GM18505 (cell line): ENCODE results near the gene TGFBR2.
A peak's percentile ranks its signal among the peaks of the same experiment; 100 is the strongest.

Experiments used
- ATAC-seq: cut with Tn5 transposase; IDR thresholded peaks from one replicate; pipeline ENCODE4 v1.9.1; 2021; ENCODE audit not compliant: unreplicated experiment
- POLR2A ChIP-seq: IDR thresholded peaks from 4 replicates; pipeline ENCODE4 v1.6.1; 2011; ENCODE audit warnings: borderline replicate concordance; ENCODE audit not compliant: insufficient read depth, insufficient read length; ENCODE audit errors: extremely low read depth

Gene TGFBR2

GRCh38 chr3:30631243-30631904, 25.0 kb downstream of the TGFBR2 start:
- ATAC-seq, result no peak
- TF ChIP-seq POLR2A, result no peak

DNA sequence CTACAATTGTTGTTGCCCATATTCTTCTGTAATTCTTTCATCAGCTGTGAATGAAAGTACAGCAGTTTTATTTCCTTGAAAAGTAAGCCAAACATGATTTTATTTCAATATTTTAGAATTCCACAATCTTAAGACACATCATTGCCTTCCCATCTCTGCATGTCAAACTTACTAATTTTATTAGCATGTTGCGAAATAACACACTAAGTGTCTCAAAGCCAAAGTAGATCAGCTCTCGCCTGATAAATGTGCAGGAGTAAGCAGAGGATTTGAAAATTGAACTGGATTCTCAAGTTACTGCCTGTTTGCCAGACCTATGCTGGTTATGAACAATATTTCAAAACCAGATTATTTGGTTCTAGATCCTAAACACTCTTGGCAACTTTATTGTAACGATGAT, 25.7 kb downstream of the TGFBR2 start:
- no peak for ATAC-seq
- TF ChIP-seq POLR2A, result no peak

- no peak for TF ChIP-seq POLR2A
- ATAC-seq, result no peak
Measured at GRCh38 chr3:30632521-30632920, 26.1 kb downstream of the TGFBR2 start.

GRCh38 chr3:30633718-30634117, 27.3 kb downstream of the TGFBR2 start:
- TF ChIP-seq POLR2A, result no peak
- ATAC-seq, result no peak

- no peak for ATAC-seq
- no peak for TF ChIP-seq POLR2A
Measured at GRCh38 chr3:30634761-30635735, 28.6 kb downstream of the TGFBR2 start.

GRCh38 chr3:30637310-30638219, 31.2 kb downstream of the TGFBR2 start:
- no peak for TF ChIP-seq POLR2A
- no peak for ATAC-seq

GRCh38 chr3:30638685-30639412, 32.4 kb downstream of the TGFBR2 start:
- no peak for ATAC-seq
- TF ChIP-seq POLR2A, result no peak

DNA sequence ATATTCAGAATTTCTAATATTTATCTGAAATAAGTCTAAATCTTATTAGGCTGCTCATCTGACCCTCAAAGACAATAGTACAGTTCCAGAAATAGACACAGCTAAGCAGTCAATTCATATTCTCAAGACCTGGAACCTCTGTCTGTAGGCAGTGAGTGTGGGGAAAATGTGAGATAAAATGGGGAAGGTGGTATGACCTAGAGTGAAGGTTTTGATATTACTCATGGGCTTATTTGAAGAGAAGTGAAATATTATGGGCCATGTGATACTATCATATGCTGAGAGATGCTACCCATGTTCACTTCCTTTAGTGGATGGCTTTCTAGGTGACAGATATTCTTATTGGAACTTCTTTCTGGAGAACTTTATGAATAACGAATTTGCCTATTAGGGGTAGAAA, 33.5 kb downstream of the TGFBR2 start:
- no peak for TF ChIP-seq POLR2A
- ATAC-seq, result peak; percentile 91

DNA sequence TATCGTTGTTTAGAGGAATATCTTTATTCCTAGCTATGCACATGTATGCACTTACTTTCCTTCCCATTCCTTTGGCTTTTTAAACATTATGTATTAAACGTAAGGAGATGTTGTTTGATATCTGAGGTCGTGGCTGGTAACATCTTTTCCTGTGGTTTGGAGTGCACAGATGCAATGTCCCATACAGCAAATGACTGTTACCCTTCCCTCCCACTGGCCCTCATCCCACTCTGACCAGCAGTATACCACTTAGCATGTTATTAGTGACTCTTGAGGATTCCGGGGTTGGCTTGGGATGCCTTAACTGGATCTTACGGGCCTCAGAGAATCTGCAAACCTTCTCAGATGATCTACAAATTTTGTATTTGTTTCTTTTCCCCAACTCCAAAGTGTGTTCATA, 34.5 kb downstream of the TGFBR2 start:
- TF ChIP-seq POLR2A, result no peak
- ATAC-seq, result no peak

DNA sequence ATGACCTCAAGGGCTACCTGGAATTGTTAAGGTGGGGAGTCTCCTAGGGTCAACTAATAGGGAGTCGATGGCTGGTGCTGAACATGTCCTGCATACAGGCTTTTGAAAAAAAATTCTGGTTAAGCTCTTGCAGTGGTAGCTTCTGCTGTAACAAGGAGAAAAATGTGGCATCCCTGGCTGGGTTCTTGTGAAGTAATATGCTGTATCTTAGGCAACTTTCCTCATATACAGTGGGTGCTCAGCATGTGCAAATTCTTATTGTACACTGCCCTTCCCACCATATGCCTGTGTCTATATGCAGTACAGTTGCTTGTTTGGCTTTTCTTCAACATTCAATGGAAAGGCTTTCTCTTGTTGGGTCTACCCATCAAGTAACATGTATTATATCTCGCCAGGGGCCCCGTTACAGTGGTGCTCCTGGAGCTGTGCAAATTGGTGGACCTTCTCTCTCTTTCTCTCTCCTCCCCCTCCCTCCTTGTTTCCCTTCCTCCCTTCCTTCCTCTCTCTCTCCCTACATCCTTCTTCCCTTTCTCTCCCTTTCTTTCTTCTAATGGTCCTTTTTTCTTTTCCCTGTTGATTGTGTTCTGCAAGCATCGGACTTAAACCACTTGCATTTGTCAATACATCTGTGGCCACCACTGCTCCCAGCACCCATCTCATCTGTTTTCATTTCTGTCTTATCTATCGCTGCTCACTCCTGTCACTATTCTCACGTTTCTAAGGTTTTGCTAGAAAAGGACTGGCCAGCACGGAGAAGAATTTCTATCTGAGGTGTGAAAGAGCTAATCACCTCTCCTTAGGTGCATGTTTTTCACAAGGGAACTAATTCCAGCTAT, 35.2 kb downstream of the TGFBR2 start:
- no peak for ATAC-seq
- TF ChIP-seq POLR2A, result no peak

- no peak for ATAC-seq
- TF ChIP-seq POLR2A, result no peak
Measured at GRCh38 chr3:30642849-30643361, 36.5 kb downstream of the TGFBR2 start.
